ENCODE measurements around the gene PDCD4.

DNA sequence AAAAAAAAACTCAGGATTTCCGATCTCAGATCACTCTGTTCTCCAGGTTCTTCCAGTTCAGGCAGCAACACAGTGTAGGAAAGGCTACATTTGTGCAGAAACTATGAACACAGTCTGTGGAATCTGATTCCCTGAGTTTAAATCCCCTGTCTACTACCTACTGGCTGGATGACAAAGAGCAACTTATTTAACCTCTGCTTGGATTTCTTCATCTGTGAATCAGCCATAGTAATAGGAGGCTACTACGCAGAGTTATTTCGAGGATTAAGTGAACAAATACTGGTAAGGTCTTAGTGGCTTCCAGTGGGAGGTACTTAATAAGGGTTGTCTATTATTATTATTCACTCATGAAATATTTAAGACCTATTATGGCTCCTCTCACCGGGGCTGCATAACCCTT is 44.3 kb upstream of the PDCD4 start:
- TF ChIP-seq RFX5 (IDR thresholded peaks at IDR 0.05; ENCODE audit: low read depth, low read length), result no peak
- no peak for TF ChIP-seq RAD21 (IDR thresholded peaks at IDR 0.05; ENCODE audit: low read length)
- TF ChIP-seq FOS (IDR thresholded peaks at IDR 0.05; ENCODE audit: low read depth, low read length), result no peak
- TF ChIP-seq, protein P1, sequence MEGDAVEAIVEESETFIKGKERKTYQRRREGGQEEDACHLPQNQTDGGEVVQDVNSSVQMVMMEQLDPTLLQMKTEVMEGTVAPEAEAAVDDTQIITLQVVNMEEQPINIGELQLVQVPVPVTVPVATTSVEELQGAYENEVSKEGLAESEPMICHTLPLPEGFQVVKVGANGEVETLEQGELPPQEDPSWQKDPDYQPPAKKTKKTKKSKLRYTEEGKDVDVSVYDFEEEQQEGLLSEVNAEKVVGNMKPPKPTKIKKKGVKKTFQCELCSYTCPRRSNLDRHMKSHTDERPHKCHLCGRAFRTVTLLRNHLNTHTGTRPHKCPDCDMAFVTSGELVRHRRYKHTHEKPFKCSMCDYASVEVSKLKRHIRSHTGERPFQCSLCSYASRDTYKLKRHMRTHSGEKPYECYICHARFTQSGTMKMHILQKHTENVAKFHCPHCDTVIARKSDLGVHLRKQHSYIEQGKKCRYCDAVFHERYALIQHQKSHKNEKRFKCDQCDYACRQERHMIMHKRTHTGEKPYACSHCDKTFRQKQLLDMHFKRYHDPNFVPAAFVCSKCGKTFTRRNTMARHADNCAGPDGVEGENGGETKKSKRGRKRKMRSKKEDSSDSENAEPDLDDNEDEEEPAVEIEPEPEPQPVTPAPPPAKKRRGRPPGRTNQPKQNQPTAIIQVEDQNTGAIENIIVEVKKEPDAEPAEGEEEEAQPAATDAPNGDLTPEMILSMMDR (conservative IDR thresholded peaks at IDR 0.05; ENCODE audit: low read depth, low read length), result no peak
- no peak for TF ChIP-seq POLR2A (IDR thresholded peaks at IDR 0.05; ENCODE audit: low read depth, low read length)
- TF ChIP-seq, protein P2, sequence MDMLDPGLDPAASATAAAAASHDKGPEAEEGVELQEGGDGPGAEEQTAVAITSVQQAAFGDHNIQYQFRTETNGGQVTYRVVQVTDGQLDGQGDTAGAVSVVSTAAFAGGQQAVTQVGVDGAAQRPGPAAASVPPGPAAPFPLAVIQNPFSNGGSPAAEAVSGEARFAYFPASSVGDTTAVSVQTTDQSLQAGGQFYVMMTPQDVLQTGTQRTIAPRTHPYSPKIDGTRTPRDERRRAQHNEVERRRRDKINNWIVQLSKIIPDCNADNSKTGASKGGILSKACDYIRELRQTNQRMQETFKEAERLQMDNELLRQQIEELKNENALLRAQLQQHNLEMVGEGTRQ (IDR thresholded peaks at IDR 0.05; ENCODE audit: low read depth, low read length), result no peak
- peak; percentile 66 for TF ChIP-seq CEBPB (IDR thresholded peaks at IDR 0.05; ENCODE audit: low read depth, low read length)

All from IMR-90 (cell line).